ENCODE measurements around the gene GRB7.
"Not testable (repeated sequence)": the region's sequence is repeated elsewhere in the genome, so short reads cannot be mapped to it uniquely, and the experiment has no call there.

GRB7 gene

DNA sequence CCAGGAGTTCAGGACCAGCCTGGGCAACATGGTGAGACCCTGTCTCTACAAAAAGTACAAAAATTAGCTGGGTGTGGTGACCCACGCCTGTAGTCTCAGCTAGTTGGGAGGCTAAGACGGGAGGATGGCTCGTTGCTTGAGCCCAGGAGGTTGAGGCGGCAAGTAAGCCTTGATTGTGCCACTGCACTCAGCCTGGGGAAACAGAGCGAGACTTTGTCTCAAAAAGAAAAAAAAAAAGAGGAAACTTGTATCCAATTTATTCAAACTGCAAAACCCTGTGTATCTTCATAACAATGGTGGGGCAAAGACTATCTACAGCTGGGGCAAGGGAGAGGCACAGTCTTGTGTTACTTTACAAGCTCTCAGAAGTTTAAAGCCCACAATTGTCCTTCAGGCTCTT is 21.5 kb downstream of the GRB7 start:
- Mint-ChIP-seq H3K27me3 (no peaks in the 10 kb centered on the region), H3K4me3 (peak overlapping the region; percentile 56), H3K27ac (peak overlapping the region; percentile 97), H3K4me1 (ENCODE audit: low read depth) (peaks cover 87% of the 10 kb centered on the region), H3K9me3 (no peaks in the 10 kb centered on the region), H3K36me3 (ENCODE audit: low read depth) (peaks cover 56% of the 10 kb centered on the region)
- peak; percentile 34 for DNase-seq

DNA sequence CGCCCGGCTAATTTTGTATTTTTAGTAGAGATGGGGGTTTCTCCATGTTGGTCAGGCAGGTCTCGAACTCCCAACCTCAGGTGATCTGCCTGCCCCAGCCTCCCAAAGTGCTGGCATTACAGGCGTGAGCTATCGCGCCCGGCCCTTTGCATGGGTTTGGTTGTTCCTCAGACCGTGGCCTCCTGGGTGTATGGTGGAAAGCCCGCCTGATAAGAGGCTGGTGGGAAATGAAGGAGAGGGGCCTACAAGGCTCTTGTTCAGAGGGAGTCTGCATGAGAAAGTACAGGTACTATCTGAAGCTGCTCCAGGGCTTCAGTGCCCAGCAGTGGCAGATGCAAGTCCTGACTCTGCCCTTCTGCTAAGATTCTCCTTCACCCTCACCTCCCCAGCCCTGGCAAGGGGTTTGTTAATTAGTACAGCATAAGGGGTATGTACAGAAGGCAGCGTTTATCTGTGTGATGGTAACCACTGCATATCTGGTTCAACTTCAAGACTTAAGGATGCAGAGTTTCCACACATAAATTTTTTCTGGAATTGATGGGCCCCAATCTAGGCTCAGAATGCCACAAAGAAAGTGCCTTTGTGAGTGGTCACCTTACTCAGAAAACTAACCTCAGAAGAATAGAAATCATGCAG is 24.2 kb downstream of the GRB7 start:
- peak overlapping the region; percentile 94 for H3K27ac Mint-ChIP-seq
- H3K9me3 Mint-ChIP-seq: peaks cover 4% of the 10 kb centered on the region
- peaks cover 91% of the 10 kb centered on the region for H3K4me1 Mint-ChIP-seq (ENCODE audit: low read depth)
- no peaks in the 10 kb centered on the region for H3K27me3 Mint-ChIP-seq
- DNase-seq: peak; percentile 39
- H3K4me3 Mint-ChIP-seq: peak overlapping the region; percentile 20
- H3K36me3 Mint-ChIP-seq (ENCODE audit: low read depth): peaks cover 81% of the 10 kb centered on the region

DNA sequence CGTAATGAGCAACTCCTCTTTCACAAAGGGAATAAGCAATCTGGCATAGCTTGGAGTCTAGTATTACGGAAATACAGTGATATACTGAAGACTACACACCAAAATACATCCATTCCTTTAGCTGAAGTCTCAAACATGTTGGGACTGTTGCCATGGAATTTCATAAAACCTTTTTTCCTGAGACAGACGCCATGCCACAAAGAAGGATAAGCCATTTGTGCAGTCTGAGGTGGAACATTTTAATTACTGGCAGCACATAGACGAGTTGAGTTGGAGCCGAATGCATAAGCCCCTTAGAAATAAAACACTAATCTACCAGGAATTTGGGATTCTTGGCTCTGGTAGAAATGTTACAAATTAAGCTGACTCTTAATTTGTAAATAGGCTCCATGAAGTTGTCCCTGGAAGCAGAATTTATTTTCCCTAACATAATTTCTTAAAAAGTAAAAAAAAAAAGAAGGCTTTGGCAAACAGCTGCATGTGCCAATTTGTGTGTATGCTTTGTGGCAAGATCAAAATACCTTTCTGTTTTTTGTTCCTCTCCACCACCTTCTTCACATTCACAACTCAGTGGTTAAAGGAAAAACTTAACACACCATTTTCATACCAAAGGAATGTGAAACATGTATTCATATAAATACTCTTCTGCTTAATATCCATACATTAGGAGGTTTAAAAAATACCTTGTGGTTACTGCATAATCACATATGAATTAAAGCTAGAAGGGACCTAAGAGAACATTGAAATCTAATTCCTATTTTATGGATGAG is 25.5 kb downstream of the GRB7 start:
- no peak overlapping the region for H3K4me3 Mint-ChIP-seq
- peaks cover 4% of the 10 kb centered on the region for H3K9me3 Mint-ChIP-seq
- peak overlapping the region; percentile 94 for H3K27ac Mint-ChIP-seq
- H3K36me3 Mint-ChIP-seq (ENCODE audit: low read depth): peaks cover 93% of the 10 kb centered on the region
- H3K4me1 Mint-ChIP-seq (ENCODE audit: low read depth): peaks cover 91% of the 10 kb centered on the region
- H3K27me3 Mint-ChIP-seq: no peaks in the 10 kb centered on the region
- DNase-seq: no peak

DNA sequence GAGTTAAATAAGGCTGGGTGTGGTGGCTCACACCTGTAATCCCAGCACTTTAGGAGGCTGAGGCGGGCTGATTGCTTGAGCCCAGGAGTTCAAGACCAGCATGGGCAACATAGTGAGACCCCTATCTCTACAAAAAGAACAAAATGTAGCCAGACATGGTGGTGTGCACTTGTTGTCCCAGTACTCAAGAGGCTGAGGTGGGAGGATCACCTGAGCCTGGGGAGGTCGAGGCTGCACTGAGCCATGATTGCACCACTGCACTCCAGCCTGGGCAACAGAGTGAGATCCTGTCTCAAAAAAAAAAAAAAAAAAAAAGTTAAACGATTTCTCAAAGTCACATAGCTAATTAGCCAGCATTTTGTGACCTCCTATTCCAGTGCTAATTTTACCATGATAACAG is 26.4 kb downstream of the GRB7 start:
- DNase-seq, H3K4me3 Mint-ChIP-seq, H3K27me3 Mint-ChIP-seq, H3K9me3 Mint-ChIP-seq: not testable (repeated sequence)
- H3K36me3 Mint-ChIP-seq (ENCODE audit: low read depth): peaks cover 93% of the 10 kb centered on the region
- peaks cover 91% of the 10 kb centered on the region for H3K4me1 Mint-ChIP-seq (ENCODE audit: low read depth)
- H3K27ac Mint-ChIP-seq: peak overlapping the region; percentile 33

DNA sequence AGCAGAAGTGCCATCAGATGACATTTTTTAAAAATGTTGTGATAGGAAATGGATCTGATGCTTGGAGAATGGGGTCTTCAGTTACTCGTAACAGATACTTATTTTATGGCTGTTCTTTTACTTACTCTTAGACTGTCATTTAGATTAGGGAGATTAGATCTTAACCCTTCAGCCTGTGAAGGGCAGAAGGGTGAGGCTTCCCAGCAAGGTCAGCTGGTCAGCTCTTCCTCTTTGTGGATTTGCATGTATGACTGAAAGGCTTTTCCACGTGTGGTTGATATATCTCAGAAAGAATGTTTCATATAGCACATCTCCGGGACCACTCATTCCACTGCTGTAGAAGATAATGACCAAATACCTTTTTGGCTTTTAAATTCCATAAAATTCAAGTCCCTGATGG is 27.4 kb downstream of the GRB7 start:
- H3K9me3 Mint-ChIP-seq: peaks cover 4% of the 10 kb centered on the region
- no peaks in the 10 kb centered on the region for H3K27me3 Mint-ChIP-seq
- peaks cover 91% of the 10 kb centered on the region for H3K36me3 Mint-ChIP-seq (ENCODE audit: low read depth)
- no peak for DNase-seq
- H3K4me1 Mint-ChIP-seq (ENCODE audit: low read depth): peaks cover 92% of the 10 kb centered on the region
- peak overlapping the region; percentile 95 for H3K27ac Mint-ChIP-seq
- no peak overlapping the region for H3K4me3 Mint-ChIP-seq

DNA sequence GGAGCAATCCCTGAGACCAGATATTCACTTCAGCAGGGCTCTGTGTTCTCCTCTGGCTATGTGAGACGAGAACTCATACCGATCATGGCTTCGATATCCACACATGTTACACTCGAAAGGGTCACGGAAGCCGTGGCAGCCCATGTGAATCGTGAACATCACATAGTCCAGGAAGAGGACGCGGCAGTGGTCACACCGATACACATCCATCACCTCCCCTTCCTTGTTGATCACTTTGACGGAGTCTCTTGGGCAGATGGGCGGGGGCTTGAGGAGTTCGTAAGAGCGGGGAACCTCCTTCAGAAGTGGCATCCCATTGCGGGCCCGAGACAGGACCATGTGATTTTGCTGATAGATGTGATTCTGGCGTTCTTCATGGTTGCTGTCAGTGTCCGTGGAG is 28.0 kb downstream of the GRB7 start:
- Mint-ChIP-seq H3K4me3 (no peak overlapping the region), H3K9me3 (peaks cover 4% of the 10 kb centered on the region), H3K4me1 (ENCODE audit: low read depth) (peaks cover 94% of the 10 kb centered on the region), H3K27ac (peak overlapping the region; percentile 95), H3K27me3 (no peaks in the 10 kb centered on the region), H3K36me3 (ENCODE audit: low read depth) (peaks cover 93% of the 10 kb centered on the region)
- DNase-seq: no peak

DNA sequence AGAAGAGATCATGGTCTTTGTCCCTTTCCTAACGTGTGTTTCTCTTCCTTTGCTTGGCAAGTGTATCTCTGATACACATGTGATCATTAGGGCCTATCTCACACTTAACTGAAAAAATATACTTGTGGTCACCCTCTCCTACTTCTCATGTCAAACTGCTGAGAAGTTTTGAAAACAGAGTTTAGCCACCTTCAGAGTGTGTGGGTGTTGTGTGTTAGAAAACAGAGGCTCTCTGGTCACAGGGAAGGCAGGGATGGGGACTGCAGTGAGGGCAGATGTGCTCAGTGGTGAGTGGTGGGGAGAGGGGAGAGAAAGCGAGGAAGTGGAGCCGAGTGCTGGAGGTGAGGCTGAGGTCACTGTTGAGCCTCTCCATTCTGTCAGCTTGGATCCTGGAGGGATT is 29.4 kb downstream of the GRB7 start:
- Mint-ChIP-seq H3K9me3 (peaks cover 4% of the 10 kb centered on the region), H3K36me3 (ENCODE audit: low read depth) (peaks cover 94% of the 10 kb centered on the region), H3K27me3 (no peaks in the 10 kb centered on the region), H3K4me3 (peak overlapping the region; percentile 44), H3K4me1 (ENCODE audit: low read depth) (peaks cover 95% of the 10 kb centered on the region), H3K27ac (peak overlapping the region; percentile 95)
- DNase-seq: no peak

DNA sequence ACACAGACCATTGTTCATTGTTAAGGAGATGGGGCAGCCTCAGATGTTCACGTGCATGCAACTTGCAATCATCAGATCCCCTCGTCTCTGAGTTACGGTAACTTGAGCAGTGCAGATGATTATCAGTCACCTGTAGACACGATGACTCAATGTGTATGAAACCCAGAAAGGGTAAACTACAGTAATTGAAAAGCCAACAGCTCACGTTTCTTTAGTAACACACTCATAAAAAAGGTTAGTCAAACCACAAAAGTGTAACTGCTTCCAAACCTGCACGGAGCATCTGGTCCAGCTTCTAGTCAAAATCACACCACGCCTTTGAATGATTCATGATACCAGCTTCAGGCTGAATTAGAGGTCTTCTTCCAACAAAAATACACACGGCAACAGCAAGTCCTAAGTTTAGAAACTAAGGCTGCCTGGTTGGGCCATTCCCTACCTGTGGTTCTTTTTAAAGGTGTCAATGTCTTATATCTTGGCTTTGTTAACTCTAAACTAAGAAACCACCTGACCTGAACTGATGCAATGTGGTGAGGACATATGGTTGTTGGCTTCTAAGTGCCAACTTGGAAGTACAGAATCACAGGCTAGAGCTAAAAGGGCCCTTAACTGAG is 32.3 kb downstream of the GRB7 start:
- peaks cover 4% of the 10 kb centered on the region for H3K9me3 Mint-ChIP-seq
- H3K27me3 Mint-ChIP-seq: no peaks in the 10 kb centered on the region
- no peak for DNase-seq
- H3K4me1 Mint-ChIP-seq (ENCODE audit: low read depth): peaks cover 99% of the 10 kb centered on the region
- H3K36me3 Mint-ChIP-seq (ENCODE audit: low read depth): peaks cover 94% of the 10 kb centered on the region
- peak overlapping the region; percentile 95 for H3K27ac Mint-ChIP-seq
- peak overlapping the region; percentile 55 for H3K4me3 Mint-ChIP-seq

DNA sequence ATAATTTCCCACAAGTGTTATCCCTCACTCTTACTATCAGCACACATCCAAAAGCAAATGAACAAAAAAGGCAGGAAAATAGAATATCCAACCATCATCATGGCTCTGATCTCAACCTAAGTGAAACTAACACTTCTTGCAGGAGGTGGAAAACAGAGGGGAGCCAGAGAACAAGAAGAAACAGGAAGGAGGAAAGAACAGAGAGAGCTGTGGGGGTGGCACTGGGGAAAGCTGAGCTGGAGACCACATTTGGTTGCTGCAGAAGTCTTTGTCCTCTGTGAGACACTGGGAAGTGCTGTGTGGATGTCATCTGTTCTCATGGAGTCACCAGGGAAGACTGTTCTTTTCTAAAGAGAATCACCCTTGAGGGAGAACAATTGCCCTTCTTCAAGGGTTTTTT is 34.7 kb downstream of the GRB7 start:
- DNase-seq: no peak
- no peaks in the 10 kb centered on the region for H3K27me3 Mint-ChIP-seq
- H3K36me3 Mint-ChIP-seq (ENCODE audit: low read depth): peaks cover 92% of the 10 kb centered on the region
- peaks cover 97% of the 10 kb centered on the region for H3K4me1 Mint-ChIP-seq (ENCODE audit: low read depth)
- no peaks in the 10 kb centered on the region for H3K9me3 Mint-ChIP-seq
- peak overlapping the region; percentile 95 for H3K27ac Mint-ChIP-seq
- H3K4me3 Mint-ChIP-seq: peak overlapping the region; percentile 55

DNA sequence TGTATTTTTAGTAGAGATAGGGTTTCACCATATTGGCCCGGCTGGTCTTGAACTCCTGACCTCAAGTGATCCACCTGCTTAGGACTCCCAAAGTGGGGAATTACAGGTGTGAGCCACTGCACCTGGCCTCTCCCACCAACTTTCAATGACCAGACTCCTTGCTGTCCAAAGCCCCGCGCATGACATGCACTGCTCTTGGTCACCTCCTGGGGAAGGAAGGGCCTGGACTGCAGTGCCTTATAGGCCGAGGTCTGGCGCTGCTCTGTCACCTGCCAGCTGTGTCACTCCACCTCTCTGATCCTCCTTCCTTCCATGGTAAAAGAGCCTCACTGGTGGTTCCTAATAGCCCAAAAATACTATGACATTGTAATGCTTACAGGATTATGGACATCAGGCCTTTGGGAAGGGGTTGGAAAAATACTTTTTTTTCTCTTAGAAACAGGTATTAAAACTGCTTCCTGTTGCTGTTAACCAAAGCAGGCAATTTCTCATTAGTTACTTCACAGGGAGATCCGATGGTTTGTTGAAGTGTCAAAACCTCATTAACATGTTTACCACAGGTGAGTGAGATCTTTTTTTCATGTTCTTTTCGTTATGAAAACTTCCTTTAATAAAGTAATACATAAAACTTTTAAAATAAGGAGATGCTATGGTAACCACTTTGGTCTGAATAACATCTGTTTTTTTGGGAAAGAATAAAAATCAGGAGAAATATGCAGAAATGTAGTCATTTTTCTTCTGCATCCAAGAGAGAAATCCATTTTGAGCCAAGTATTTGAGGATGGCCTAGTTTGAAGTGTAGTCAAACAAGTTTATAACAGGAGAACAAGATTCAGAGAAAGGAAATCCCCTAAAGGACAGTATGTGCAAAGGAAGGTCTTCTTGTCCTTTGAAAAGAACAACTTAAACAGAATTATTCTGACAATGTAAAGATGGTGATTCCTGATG is 35.5 kb downstream of the GRB7 start:
- H3K36me3 Mint-ChIP-seq (ENCODE audit: low read depth): peaks cover 92% of the 10 kb centered on the region
- peak overlapping the region; percentile 55 for H3K4me3 Mint-ChIP-seq

DNA sequence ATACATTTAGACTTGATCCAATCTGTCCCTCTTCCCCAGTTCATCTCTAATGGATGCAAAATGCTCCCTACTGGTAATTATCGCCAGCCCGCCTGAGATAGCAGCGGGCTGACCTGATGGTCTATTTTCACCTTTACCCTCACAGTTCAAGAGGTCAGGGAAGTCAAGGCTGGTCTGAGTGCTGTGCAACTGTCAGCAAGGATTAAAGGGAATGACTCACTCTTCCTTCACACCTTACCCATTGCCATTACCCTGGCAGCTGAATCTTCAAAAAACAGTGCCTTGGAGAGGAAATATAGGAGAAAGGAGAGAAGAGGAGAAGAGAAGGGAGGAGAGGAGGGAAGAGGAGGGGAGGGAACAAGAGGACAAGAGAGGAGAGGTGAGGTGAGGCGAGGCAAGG is 36.3 kb downstream of the GRB7 start:
- Mint-ChIP-seq H3K9me3 (no peaks in the 10 kb centered on the region), H3K27me3 (no peaks in the 10 kb centered on the region), H3K4me1 (ENCODE audit: low read depth) (peaks cover 96% of the 10 kb centered on the region), H3K36me3 (ENCODE audit: low read depth) (peaks cover 92% of the 10 kb centered on the region), H3K27ac (peak overlapping the region; percentile 95), H3K4me3 (peak overlapping the region; percentile 67)
- DNase-seq: no peak

More for the DNA sequence above, 35.5 kb downstream of the GRB7 start:
- no peaks in the 10 kb centered on the region for H3K9me3 Mint-ChIP-seq
- peaks cover 97% of the 10 kb centered on the region for H3K4me1 Mint-ChIP-seq (ENCODE audit: low read depth)
- DNase-seq: no peak
- H3K27me3 Mint-ChIP-seq: no peaks in the 10 kb centered on the region
- peak overlapping the region; percentile 95 for H3K27ac Mint-ChIP-seq

DNA sequence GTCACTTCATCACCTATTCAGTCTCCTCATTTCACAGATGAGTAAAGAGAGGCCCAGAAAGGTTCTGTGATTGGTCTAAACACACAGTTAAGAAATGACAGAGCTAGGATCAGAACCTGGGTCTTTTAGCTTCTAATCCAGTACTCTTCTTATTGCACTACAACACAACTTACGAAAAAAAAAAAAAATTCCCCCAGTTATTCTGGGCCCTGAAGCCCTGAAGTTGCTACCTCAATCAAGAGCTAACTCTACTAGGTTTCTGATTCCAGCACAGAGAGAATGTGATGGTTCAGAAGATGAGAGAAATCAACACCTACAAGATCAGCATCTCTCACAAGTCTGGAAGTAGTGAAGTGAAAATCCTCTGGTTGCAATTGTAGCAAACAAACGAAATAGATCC is 37.3 kb downstream of the GRB7 start:
- Mint-ChIP-seq H3K4me3 (peak overlapping the region; percentile 80), H3K27me3 (no peaks in the 10 kb centered on the region), H3K9me3 (no peaks in the 10 kb centered on the region), H3K36me3 (ENCODE audit: low read depth) (peaks cover 93% of the 10 kb centered on the region), H3K4me1 (ENCODE audit: low read depth) (peaks cover 91% of the 10 kb centered on the region), H3K27ac (peak overlapping the region; percentile 95)
- DNase-seq: no peak

DNA sequence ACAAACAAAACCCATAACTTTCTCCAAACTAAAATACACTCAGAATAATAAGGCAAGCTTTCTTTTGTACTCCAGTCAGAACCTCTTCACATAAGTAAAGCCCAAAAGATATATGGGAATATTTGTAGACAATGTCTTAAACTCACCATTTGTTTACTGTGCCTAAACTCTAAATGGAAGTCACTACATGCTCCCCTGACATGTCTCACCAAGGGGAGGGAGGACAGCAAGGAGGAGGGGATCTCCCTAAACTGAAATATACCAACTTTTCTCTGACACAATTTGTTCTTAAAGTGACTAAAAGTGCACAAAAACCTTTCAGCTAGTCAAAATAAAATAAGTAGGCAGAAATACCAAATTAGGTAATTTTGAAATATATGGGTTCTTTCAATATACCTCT is 38.5 kb downstream of the GRB7 start:
- peaks cover 87% of the 10 kb centered on the region for H3K4me1 Mint-ChIP-seq (ENCODE audit: low read depth)
- H3K27me3 Mint-ChIP-seq: no peaks in the 10 kb centered on the region
- no peaks in the 10 kb centered on the region for H3K9me3 Mint-ChIP-seq
- H3K36me3 Mint-ChIP-seq (ENCODE audit: low read depth): peaks cover 93% of the 10 kb centered on the region
- peak overlapping the region; percentile 80 for H3K4me3 Mint-ChIP-seq
- DNase-seq: no peak
- peak overlapping the region; percentile 95 for H3K27ac Mint-ChIP-seq
